HEK293 (cell line): ENCODE measurements around the gene BEGAIN.
A peak's percentile ranks its signal among the peaks of the same experiment; 100 is the strongest.

ENCODE experiments used
- CTCF ChIA-PET: fragments of 350-600 bp; formaldehyde crosslinking; extraction: SDS; loops from one replicate; lab custom pipeline; 2021; ENCODE audit warnings: antibody characterized with exemption; lab: Yijun Ruan, JAX
- POLR2A ChIA-PET: fragments of 300-600 bp; formaldehyde crosslinking; extraction: SDS; loops from one replicate; lab custom pipeline; 2020; ENCODE audit warnings: antibody characterized with exemption, inconsistent platforms; lab: Yijun Ruan, JAX
- H3K27ac ChIP-seq: fragments of 200-500 bp; sonication (Bioruptor generic); 2 replicates; pipeline ENCODE4 v1.5.1; 2014; ENCODE audit warnings: low read depth, low read length, control low read depth, inconsistent platforms; ENCODE audit errors: extremely low read depth
- H3K36me3 ChIP-seq, 2 experiments: fragments of 200-500 bp in 1 of 2; sonication (Bioruptor generic) in 1 of 2; 1 replicate in 1 of 2; 2 replicates in 1 of 2; pipeline ENCODE4 v1.5.1; 2014 to 2017; ENCODE audit warnings: inconsistent platforms in 2 of 2, low read length in 2 of 2; ENCODE audit not compliant: control insufficient read depth in 2 of 2, insufficient read depth in 1 of 2
- H3K4me1 ChIP-seq: fragments of 200-500 bp; sonication (Bioruptor generic); 2 replicates; pipeline ENCODE4 v1.5.1; 2014; ENCODE audit warnings: mild to moderate bottlenecking, low read length, inconsistent platforms; ENCODE audit not compliant: control insufficient read depth, insufficient read depth
- H3K4me3 ChIP-seq: 2 replicates; pipeline ENCODE4 v1.5.1; 2011; ENCODE audit warnings: low read depth, mild to moderate bottlenecking, control low read depth, low read length, moderate library complexity
- H3K9me3 ChIP-seq: fragments of 200-500 bp; sonication (Bioruptor generic); 2 replicates; pipeline ENCODE4 v1.5.1; 2014; ENCODE audit warnings: low read depth, low read length, inconsistent platforms; ENCODE audit not compliant: control insufficient read depth, insufficient read depth
- GLIS1 ChIP-seq: fragments of 450-650 bp; formaldehyde crosslinking; IDR thresholded peaks from 2 replicates; pipeline ENCODE4 v1.5.1; 2016; ENCODE audit warnings: missing biosample characterization, missing genetic modification characterization
- KLF1 ChIP-seq: fragments of 450-650 bp; formaldehyde crosslinking; IDR thresholded peaks from 2 replicates; pipeline ENCODE4 v1.5.1; 2016; ENCODE audit warnings: missing biosample characterization, missing genetic modification characterization
- KLF16 ChIP-seq: fragments of 450-650 bp; formaldehyde crosslinking; IDR thresholded peaks from 2 replicates; pipeline ENCODE4 v1.5.1; 2017; ENCODE audit warnings: missing biosample characterization, missing genetic modification characterization
- KLF8 ChIP-seq: fragments of 450-650 bp; formaldehyde crosslinking; IDR thresholded peaks from 2 replicates; pipeline ENCODE4 v1.5.1; 2016; ENCODE audit warnings: missing biosample characterization, missing genetic modification characterization
- MYNN ChIP-seq: fragments of 450-650 bp; formaldehyde crosslinking; IDR thresholded peaks from 2 replicates; pipeline ENCODE4 v1.5.1; 2016; ENCODE audit warnings: missing biosample characterization, missing genetic modification characterization, borderline replicate concordance
- REPIN1 ChIP-seq: fragments of 450-650 bp; formaldehyde crosslinking; IDR thresholded peaks from 2 replicates; pipeline ENCODE4 v1.5.1; 2017; ENCODE audit warnings: missing biosample characterization, missing genetic modification characterization, low read depth
- SCRT2 ChIP-seq: fragments of 450-650 bp; formaldehyde crosslinking; IDR thresholded peaks from 2 replicates; pipeline ENCODE4 v1.5.1; 2016; ENCODE audit warnings: missing biosample characterization, missing genetic modification characterization
- SP7 ChIP-seq: fragments of 450-650 bp; formaldehyde crosslinking; IDR thresholded peaks from 2 replicates; pipeline ENCODE4 v1.5.1; 2016; ENCODE audit warnings: missing biosample characterization, missing genetic modification characterization
- ZBTB21 ChIP-seq: fragments of 450-650 bp; formaldehyde crosslinking; IDR thresholded peaks from 2 replicates; pipeline ENCODE4 v1.5.1; 2017; ENCODE audit warnings: missing biosample characterization, missing genetic modification characterization
- ZIC2 ChIP-seq: fragments of 450-650 bp; formaldehyde crosslinking; IDR thresholded peaks from 2 replicates; pipeline ENCODE4 v1.5.1; 2016; ENCODE audit warnings: missing biosample characterization, missing genetic modification characterization
- ZNF114 ChIP-seq: fragments of 450-650 bp; formaldehyde crosslinking; IDR thresholded peaks from 2 replicates; pipeline ENCODE4 v1.5.0; 2017; ENCODE audit warnings: missing biosample characterization, missing genetic modification characterization
- ZNF19 ChIP-seq: fragments of 450-650 bp; formaldehyde crosslinking; IDR thresholded peaks from 2 replicates; pipeline ENCODE4; 2016; ENCODE audit warnings: missing biosample characterization, missing genetic modification characterization, low read depth
- ZNF266 ChIP-seq: fragments of 450-650 bp; formaldehyde crosslinking; IDR thresholded peaks from 2 replicates; pipeline ENCODE4 v1.5.1; 2016; ENCODE audit warnings: missing biosample characterization, missing genetic modification characterization, low read depth
- ZNF560 ChIP-seq: fragments of 450-650 bp; formaldehyde crosslinking; IDR thresholded peaks from 2 replicates; pipeline ENCODE4 v1.5.1; 2017; ENCODE audit warnings: missing biosample characterization, missing genetic modification characterization, borderline replicate concordance
- ZNF629 ChIP-seq: fragments of 450-650 bp; formaldehyde crosslinking; IDR thresholded peaks from 2 replicates; pipeline ENCODE4 v1.5.1; 2017; ENCODE audit warnings: missing biosample characterization, missing genetic modification characterization
- ZNF658 ChIP-seq: fragments of 450-650 bp; formaldehyde crosslinking; IDR thresholded peaks from 2 replicates; pipeline ENCODE4; 2016; ENCODE audit warnings: missing biosample characterization, missing genetic modification characterization
- ZNF837 ChIP-seq: fragments of 450-650 bp; formaldehyde crosslinking; IDR thresholded peaks from 2 replicates; pipeline ENCODE4 v1.5.1; 2016; ENCODE audit warnings: missing biosample characterization, missing genetic modification characterization
- ZSCAN30 ChIP-seq: fragments of 450-650 bp; IDR thresholded peaks from 2 replicates; pipeline ENCODE4 v1.5.1; 2018; ENCODE audit warnings: missing biosample characterization, mild to moderate bottlenecking, missing genetic modification characterization, moderate library complexity
- ZXDB ChIP-seq: fragments of 450-650 bp; formaldehyde crosslinking; IDR thresholded peaks from 2 replicates; pipeline ENCODE4 v1.5.1; 2016; ENCODE audit warnings: missing biosample characterization, missing genetic modification characterization
- TF ChIP-seq, protein P1 (sequence below): fragments of 450-650 bp; formaldehyde crosslinking; IDR thresholded peaks from 2 replicates; pipeline ENCODE4 v1.5.1; 2016; ENCODE audit warnings: missing biosample characterization, missing genetic modification characterization
- TF ChIP-seq, protein P2 (sequence below): fragments of 450-650 bp; formaldehyde crosslinking; IDR thresholded peaks from 2 replicates; pipeline ENCODE4 v1.5.1; 2016; ENCODE audit warnings: missing biosample characterization, missing genetic modification characterization
- TF ChIP-seq, protein P3 (sequence below): fragments of 450-650 bp; formaldehyde crosslinking; IDR thresholded peaks from 2 replicates; pipeline ENCODE4 v1.5.1; 2016; ENCODE audit warnings: missing biosample characterization, missing genetic modification characterization, borderline replicate concordance
- TF ChIP-seq, protein P4 (sequence below): fragments of 450-650 bp; formaldehyde crosslinking; IDR thresholded peaks from 2 replicates; pipeline ENCODE4 v1.5.1; 2016; ENCODE audit warnings: missing biosample characterization, missing genetic modification characterization

Gene BEGAIN

DNA sequence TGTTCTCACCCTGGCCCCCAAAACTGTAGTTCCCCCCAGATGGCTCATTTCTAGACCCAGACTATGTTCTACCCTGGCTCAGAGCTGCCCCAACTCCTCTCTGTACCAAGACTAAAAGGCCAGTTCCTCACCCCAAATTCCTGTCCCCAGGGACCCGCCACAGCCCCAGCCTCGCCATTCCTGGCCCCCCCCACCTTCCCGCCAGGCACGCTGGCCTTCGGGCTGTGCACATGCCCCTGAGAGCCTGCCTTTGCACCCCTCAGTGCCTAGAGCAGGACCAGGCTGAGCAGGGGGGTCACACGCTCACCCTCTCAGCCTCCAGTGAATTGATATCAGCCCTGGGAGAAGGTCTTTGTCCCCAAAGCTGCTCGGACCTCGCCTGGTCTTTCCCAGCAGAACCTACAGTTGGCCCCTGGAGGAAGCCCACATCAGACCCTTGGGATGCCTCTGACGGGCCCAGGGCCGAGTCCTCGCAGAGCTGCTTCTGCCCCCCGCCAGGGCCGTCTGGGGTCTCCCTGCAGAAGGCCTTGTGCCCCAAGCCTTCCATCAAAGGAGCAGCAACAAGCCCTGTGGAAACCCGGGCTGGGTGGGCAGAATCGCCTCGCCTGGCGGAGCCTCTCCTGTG is 32.4 kb downstream of the BEGAIN start:
- Histone ChIP-seq H3K4me1 (no peaks in the 10 kb centered on the region), H3K36me3 (no peaks in the 10 kb centered on the region), H3K9me3 (no peaks in the 10 kb centered on the region), H3K4me3 (no peak overlapping the region), H3K27ac (no peak overlapping the region)
- CTCF ChIA-PET = no interaction called here
- POLR2A ChIA-PET = no interaction called here
- no peak for TF ChIP-seq REPIN1 (tag by site-specific recombination)
- TF ChIP-seq ZNF114 (tag by site-specific recombination) = no peak

DNA sequence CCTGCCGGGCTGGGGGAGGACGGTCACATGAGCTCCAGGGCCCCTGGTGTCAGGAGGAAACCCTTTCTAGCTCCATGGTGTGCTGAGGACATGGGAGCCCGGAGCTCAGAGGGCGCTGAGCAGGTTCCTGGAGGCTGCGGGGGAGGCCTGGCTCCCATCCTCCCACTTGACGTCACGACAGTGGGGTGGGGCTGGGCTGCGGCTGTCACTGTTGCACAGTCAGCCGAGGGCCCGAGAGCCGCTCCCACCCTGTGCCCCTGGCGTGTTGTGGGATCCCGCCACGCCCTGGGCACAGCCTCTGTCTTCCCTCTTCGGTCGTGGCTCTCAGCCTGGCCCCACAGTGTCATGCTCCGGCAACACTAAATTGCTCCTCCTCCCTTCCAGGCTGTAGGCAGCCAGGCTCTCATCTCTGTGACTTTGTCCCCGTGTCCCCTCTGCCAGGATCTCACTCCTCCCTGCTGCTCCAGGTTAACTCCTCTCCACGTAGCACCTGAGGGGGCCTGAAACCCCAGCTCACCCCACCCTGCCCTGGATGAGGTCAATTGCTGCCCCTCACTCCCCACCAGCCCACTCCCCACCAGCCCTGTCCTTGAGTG is 33.0 kb downstream of the BEGAIN start:
- Histone ChIP-seq H3K4me3 (no peak overlapping the region; the same call in 1 of the 2 replicates), H3K9me3 (no peaks in the 10 kb centered on the region), H3K4me1 (no peaks in the 10 kb centered on the region), H3K36me3 (no peaks in the 10 kb centered on the region), H3K27ac (no peak overlapping the region)
- POLR2A ChIA-PET = no interaction called here
- CTCF ChIA-PET = no interaction called here
- TF ChIP-seq SP7 (tag by site-specific recombination) (peak; percentile 29; the same call in 1 of the 2 replicates), KLF1 (tag by site-specific recombination) (peak; percentile 96), ZNF658 (no peak), KLF8 (tag by site-specific recombination) (no peak), GLIS1 (tag by site-specific recombination) (no peak), ZNF629 (tag by site-specific recombination) (peak; percentile 81), ZNF19 (tag by site-specific recombination) (no peak), ZBTB21 (no peak), ZXDB (no peak), SCRT2 (tag by site-specific recombination) (0 out of 2 replicates have a peak, but pooled peaks have one; percentile 10), MYNN (tag by site-specific recombination) (no peak), KLF16 (no peak), ZSCAN30 (tag by site-specific recombination) (no peak), ZNF837 (tag by site-specific recombination) (no peak), ZNF266 (tag by site-specific recombination) (no peak), ZNF560 (tag by site-specific recombination) (no peak), ZIC2 (tag by site-specific recombination) (0 out of 2 replicates have a peak, but pooled peaks have one; percentile 19)
- TF ChIP-seq, protein P1, sequence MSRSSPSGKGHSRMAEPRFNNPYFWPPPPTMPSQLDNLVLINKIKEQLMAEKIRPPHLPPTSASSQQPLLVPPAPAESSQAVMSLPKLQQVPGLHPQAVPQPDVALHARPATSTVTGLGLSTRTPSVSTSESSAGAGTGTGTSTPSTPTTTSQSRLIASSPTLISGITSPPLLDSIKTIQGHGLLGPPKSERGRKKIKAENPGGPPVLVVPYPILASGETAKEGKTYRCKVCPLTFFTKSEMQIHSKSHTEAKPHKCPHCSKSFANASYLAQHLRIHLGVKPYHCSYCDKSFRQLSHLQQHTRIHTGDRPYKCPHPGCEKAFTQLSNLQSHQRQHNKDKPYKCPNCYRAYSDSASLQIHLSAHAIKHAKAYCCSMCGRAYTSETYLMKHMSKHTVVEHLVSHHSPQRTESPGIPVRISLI = no peak
- TF ChIP-seq, protein P2, sequence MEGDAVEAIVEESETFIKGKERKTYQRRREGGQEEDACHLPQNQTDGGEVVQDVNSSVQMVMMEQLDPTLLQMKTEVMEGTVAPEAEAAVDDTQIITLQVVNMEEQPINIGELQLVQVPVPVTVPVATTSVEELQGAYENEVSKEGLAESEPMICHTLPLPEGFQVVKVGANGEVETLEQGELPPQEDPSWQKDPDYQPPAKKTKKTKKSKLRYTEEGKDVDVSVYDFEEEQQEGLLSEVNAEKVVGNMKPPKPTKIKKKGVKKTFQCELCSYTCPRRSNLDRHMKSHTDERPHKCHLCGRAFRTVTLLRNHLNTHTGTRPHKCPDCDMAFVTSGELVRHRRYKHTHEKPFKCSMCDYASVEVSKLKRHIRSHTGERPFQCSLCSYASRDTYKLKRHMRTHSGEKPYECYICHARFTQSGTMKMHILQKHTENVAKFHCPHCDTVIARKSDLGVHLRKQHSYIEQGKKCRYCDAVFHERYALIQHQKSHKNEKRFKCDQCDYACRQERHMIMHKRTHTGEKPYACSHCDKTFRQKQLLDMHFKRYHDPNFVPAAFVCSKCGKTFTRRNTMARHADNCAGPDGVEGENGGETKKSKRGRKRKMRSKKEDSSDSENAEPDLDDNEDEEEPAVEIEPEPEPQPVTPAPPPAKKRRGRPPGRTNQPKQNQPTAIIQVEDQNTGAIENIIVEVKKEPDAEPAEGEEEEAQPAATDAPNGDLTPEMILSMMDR (tag by site-specific recombination) = no peak
- TF ChIP-seq, protein P3, sequence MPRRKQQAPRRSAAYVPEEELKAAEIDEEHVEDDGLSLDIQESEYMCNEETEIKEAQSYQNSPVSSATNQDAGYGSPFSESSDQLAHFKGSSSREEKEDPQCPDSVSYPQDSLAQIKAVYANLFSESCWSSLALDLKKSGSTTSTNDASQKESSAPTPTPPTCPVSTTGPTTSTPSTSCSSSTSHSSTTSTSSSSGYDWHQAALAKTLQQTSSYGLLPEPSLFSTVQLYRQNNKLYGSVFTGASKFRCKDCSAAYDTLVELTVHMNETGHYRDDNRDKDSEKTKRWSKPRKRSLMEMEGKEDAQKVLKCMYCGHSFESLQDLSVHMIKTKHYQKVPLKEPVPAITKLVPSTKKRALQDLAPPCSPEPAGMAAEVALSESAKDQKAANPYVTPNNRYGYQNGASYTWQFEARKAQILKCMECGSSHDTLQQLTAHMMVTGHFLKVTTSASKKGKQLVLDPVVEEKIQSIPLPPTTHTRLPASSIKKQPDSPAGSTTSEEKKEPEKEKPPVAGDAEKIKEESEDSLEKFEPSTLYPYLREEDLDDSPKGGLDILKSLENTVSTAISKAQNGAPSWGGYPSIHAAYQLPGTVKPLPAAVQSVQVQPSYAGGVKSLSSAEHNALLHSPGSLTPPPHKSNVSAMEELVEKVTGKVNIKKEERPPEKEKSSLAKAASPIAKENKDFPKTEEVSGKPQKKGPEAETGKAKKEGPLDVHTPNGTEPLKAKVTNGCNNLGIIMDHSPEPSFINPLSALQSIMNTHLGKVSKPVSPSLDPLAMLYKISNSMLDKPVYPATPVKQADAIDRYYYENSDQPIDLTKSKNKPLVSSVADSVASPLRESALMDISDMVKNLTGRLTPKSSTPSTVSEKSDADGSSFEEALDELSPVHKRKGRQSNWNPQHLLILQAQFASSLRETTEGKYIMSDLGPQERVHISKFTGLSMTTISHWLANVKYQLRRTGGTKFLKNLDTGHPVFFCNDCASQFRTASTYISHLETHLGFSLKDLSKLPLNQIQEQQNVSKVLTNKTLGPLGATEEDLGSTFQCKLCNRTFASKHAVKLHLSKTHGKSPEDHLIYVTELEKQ (tag by site-specific recombination) = no peak
- TF ChIP-seq, protein P4, sequence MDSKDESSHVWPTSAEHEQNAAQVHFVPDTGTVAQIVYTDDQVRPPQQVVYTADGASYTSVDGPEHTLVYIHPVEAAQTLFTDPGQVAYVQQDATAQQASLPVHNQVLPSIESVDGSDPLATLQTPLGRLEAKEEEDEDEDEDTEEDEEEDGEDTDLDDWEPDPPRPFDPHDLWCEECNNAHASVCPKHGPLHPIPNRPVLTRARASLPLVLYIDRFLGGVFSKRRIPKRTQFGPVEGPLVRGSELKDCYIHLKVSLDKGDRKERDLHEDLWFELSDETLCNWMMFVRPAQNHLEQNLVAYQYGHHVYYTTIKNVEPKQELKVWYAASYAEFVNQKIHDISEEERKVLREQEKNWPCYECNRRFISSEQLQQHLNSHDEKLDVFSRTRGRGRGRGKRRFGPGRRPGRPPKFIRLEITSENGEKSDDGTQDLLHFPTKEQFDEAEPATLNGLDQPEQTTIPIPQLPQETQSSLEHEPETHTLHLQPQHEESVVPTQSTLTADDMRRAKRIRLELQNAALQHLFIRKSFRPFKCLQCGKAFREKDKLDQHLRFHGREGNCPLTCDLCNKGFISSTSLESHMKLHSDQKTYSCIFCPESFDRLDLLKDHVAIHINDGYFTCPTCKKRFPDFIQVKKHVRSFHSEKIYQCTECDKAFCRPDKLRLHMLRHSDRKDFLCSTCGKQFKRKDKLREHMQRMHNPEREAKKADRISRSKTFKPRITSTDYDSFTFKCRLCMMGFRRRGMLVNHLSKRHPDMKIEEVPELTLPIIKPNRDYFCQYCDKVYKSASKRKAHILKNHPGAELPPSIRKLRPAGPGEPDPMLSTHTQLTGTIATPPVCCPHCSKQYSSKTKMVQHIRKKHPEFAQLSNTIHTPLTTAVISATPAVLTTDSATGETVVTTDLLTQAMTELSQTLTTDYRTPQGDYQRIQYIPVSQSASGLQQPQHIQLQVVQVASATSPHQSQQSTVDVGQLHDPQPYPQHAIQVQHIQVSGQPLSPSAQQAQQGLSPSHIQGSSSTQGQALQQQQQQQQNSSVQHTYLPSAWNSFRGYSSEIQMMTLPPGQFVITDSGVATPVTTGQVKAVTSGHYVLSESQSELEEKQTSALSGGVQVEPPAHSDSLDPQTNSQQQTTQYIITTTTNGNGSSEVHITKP (tag by site-specific recombination) = peak; percentile 77
